Right lobe of liver (tissue), 4 donors: ENCODE measurements around the gene ITGB8.

Source experiments
- POLR2A ChIP-seq: fragments of 450-650 bp; IDR thresholded peaks from one replicate; pipeline ENCODE4 v1.6.1; 2017; ENCODE audit warnings: antibody characterized with exemption, mild to moderate bottlenecking
- TF ChIP-seq, protein P1 (sequence below), 4 donors: fragments of 200-600 bp in 3 of 4; fragments of 450-650 bp in 1 of 4; IDR thresholded peaks; one replicate each; pipeline versions ENCODE4 v1.5.1 to v1.8.0; 2016 to 2022; ENCODE audit warnings: antibody characterized with exemption in 4 of 4, mild to moderate bottlenecking in 2 of 4
- donor health status: DM: no; HTN: no; CAD: no.
- donor health status: DM: no; HTN: no; CAD: no.
- donor health status: DM: no; HTN: yes; CAD: no.

DNA sequence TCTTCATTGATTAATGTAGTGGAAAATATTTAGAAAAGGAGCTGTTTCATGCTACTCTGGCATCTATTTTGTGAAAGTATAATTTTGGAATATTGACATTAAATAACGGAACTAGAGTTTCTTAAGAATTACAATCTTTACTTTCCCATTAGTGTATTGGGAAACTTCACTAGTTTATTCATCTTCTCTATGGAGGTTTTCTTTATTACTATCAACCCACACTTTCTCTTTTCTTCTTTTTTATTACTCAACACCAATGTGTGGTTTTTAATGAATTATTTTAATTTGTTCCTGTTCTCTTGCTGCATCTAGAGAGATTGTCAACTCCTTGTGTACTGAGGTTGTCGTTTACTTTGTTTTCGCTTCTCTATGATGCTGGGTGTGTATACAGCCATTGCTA is 20.4 kb upstream of the ITGB8 start:
- TF ChIP-seq, protein P1, sequence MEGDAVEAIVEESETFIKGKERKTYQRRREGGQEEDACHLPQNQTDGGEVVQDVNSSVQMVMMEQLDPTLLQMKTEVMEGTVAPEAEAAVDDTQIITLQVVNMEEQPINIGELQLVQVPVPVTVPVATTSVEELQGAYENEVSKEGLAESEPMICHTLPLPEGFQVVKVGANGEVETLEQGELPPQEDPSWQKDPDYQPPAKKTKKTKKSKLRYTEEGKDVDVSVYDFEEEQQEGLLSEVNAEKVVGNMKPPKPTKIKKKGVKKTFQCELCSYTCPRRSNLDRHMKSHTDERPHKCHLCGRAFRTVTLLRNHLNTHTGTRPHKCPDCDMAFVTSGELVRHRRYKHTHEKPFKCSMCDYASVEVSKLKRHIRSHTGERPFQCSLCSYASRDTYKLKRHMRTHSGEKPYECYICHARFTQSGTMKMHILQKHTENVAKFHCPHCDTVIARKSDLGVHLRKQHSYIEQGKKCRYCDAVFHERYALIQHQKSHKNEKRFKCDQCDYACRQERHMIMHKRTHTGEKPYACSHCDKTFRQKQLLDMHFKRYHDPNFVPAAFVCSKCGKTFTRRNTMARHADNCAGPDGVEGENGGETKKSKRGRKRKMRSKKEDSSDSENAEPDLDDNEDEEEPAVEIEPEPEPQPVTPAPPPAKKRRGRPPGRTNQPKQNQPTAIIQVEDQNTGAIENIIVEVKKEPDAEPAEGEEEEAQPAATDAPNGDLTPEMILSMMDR (IDR thresholded peaks at IDR 0.05), result no peak
- TF ChIP-seq POLR2A, result no peak
